K562 (cell line): Measurements from ENCODE around the gene TRIP10. TPM values are rescaled to one million over a fixed set of nuclear protein-coding genes. Genes with fewer than 3 reads are reported as not detected.

Source experiments
- BCOR ChIP-seq: fragments of 450-650 bp; IDR thresholded peaks from 2 replicates; pipeline ENCODE4 v1.6.1; 2016
- E2F3 ChIP-seq: fragments of 250-450 bp; sonication (Bioruptor Pico); IDR thresholded peaks from 2 replicates; pipeline ENCODE4 v1.4.0; 2020; ENCODE audit warnings: mild to moderate bottlenecking
- EHMT2 ChIP-seq: fragments of 450-650 bp; IDR thresholded peaks from 2 replicates; pipeline ENCODE4 v1.6.1; 2018; ENCODE audit warnings: antibody characterized with exemption
- FOXK1 ChIP-seq: sonication (generic); formaldehyde crosslinking; IDR thresholded peaks from 2 replicates; pipeline ENCODE4 v1.8.0; 2022; ENCODE audit warnings: missing genetic modification reagents, mild to moderate bottlenecking, borderline replicate concordance
- IRF9 ChIP-seq: fragments of 450-650 bp; IDR thresholded peaks from 2 replicates; pipeline ENCODE4 v1.6.1; 2016; ENCODE audit warnings: missing biosample characterization, missing genetic modification characterization
- LEF1 ChIP-seq: fragments of 450-650 bp; IDR thresholded peaks from 2 replicates; pipeline ENCODE4 v1.6.1; 2016; ENCODE audit warnings: mild to moderate bottlenecking
- MBD1 ChIP-seq: fragments of 250-450 bp; sonication (Bioruptor Pico); IDR thresholded peaks from 2 replicates; pipeline ENCODE4 v1.8.0; 2022; ENCODE audit warnings: inconsistent platforms
- NCOA2 ChIP-seq, 2 experiments: fragments of 450-650 bp; IDR thresholded peaks; 2 replicates each; pipeline ENCODE4 v1.6.1; 2018; ENCODE audit warnings: mild to moderate bottlenecking in 2 of 2, moderate library complexity in 1 of 2; ENCODE audit not compliant: partially characterized antibody in 2 of 2
- PYGO2 ChIP-seq: fragments of 450-650 bp; IDR thresholded peaks from 2 replicates; pipeline ENCODE4 v1.6.1; 2016; ENCODE audit warnings: mild to moderate bottlenecking, missing genetic modification characterization, moderate library complexity, missing compliant biosample characterization
- RBM17 ChIP-seq: fragments of 200-400 bp; formaldehyde crosslinking; IDR thresholded peaks from 2 replicates; pipeline ENCODE4 v1.6.1; 2017; ENCODE audit warnings: low read depth, mild to moderate bottlenecking, low read length, borderline replicate concordance
- RHOXF2B ChIP-seq: fragments of 250-450 bp; sonication (Bioruptor Pico); conservative IDR thresholded peaks from 2 replicates; pipeline ENCODE4 v1.5.1; 2021
- RREB1 ChIP-seq: fragments of 250-450 bp; sonication (Bioruptor Pico); IDR thresholded peaks from 2 replicates; pipeline ENCODE4 v1.4.0; 2020
- ZNF12 ChIP-seq: sonication (generic); formaldehyde crosslinking; IDR thresholded peaks from 2 replicates; pipeline ENCODE4 v1.4.0; 2020; ENCODE audit warnings: mild to moderate bottlenecking, missing genetic modification reagents
- ZNF165 ChIP-seq: fragments of 250-450 bp; sonication (Bioruptor Pico); IDR thresholded peaks from 2 replicates; pipeline ENCODE4 v1.4.0; 2020; ENCODE audit warnings: borderline replicate concordance
- ZNF740 ChIP-seq, 3 experiments: fragments of 200-800 bp in 1 of 3; sonication (Bioruptor generic) in 1 of 3; sonication (generic) in 1 of 3; formaldehyde crosslinking in 1 of 3; IDR thresholded peaks; 2 replicates each; pipeline versions ENCODE4 v1.6.1 to v1.8.0; 2016 to 2022; ENCODE audit warnings: mild to moderate bottlenecking in 2 of 3, missing compliant biosample characterization in 2 of 3, missing genetic modification characterization in 2 of 3, missing genetic modification reagents in 1 of 3
- polyA plus RNA-seq, 8 experiments: library from polyadenylated mRNA; depleted of rRNA in 4 of 8; stranded (reverse) in 5 of 8; unstranded in 3 of 8; fragments of >200 nt; fragmentation: Nextera tagmentation in 2 of 8; fragmentation: Illumina TruSeq in 1 of 8; extraction: Ambion mirVana in 2 of 8; extraction: Trizol in 1 of 8; gene quantifications; 2 replicates each; pipeline versions ENCODE4 v1.2.1 to v1.2.3, GENCODE V29; 2011 to 2014; ENCODE audit warnings: inconsistent platforms in 1 of 8, missing spikeins in 1 of 8
- total RNA-seq, 7 experiments: library from RNA; depleted of rRNA in 6 of 7; stranded (reverse); fragments of >200 nt in 6 of 7; fragmentation: Illumina TruSeq in 2 of 7; extraction: Trizol in 2 of 7; gene quantifications; 2 replicates each; pipeline versions ENCODE4 v1.2.1 to v1.2.3, GENCODE V29; 2011 to 2021; ENCODE audit warnings: low replicate concordance in 1 of 7

TRIP10 gene
- total and polyA plus RNA-seq, 9 of the 15 experiments (the other 6 are each of a cell fraction or from before 2014, with no cell fraction given) = 1.2 to 66.8 (median 36.1) TPM

- no peak for TF ChIP-seq IRF9 (tag)
- TF ChIP-seq RREB1 (CRISPR knock-in tag) = 0 out of 2 replicates have a peak, but pooled peaks have one; percentile 24
- no peak for TF ChIP-seq ZNF165 (CRISPR knock-in tag)
- peak; percentile 60 for TF ChIP-seq BCOR
- 0 out of 2 replicates have a peak, but pooled peaks have one; percentile 36 for TF ChIP-seq FOXK1 (CRISPR knock-in tag)
- no peak for TF ChIP-seq EHMT2
- TF ChIP-seq MBD1 (CRISPR knock-in tag) = no peak
- TF ChIP-seq E2F3 (CRISPR knock-in tag) = 0 out of 2 replicates have a peak, but pooled peaks have one; percentile 34
- peak; percentile 45; the same call in 1 of the 2 replicates for TF ChIP-seq LEF1
- no peak for TF ChIP-seq PYGO2 (tag)
- TF ChIP-seq RHOXF2B (CRISPR knock-in tag) = 0 out of 2 replicates have a peak, but pooled peaks have one; percentile 50
- peak; percentile 56; the same call in 1 of the 2 replicates for TF ChIP-seq ZNF740 (CRISPR knock-in tag; IDR thresholded peaks at IDR 0.05)
- no peak for TF ChIP-seq ZNF740 (tag; IDR thresholded peaks at IDR 0.05)
- no peak for TF ChIP-seq RBM17
- peak; percentile 25; the same call in 1 of the 2 replicates for TF ChIP-seq ZNF12
- TF ChIP-seq NCOA2 (IDR thresholded peaks at IDR 0.05; ENCODE audit: partially characterized antibody in 2 of 2) = no peak
Measured at GRCh38 chr19:6753178-6754031, 13.9 kb downstream of the TRIP10 start (continued).
